HEK293 (cell line): Measurements from ENCODE around the gene STYK1.

Source experiments
- CTCF ChIA-PET: fragments of 350-600 bp; formaldehyde crosslinking; extraction: SDS; loops from one replicate; lab custom pipeline; 2021; ENCODE audit warnings: antibody characterized with exemption; lab: Yijun Ruan, JAX
- POLR2A ChIA-PET: fragments of 300-600 bp; formaldehyde crosslinking; extraction: SDS; loops from one replicate; lab custom pipeline; 2020; ENCODE audit warnings: antibody characterized with exemption, inconsistent platforms; lab: Yijun Ruan, JAX
- H3K27ac ChIP-seq: fragments of 200-500 bp; sonication (Bioruptor generic); 2 replicates; pipeline ENCODE4 v1.5.1; 2014; ENCODE audit warnings: low read depth, low read length, control low read depth, inconsistent platforms; ENCODE audit errors: extremely low read depth
- H3K36me3 ChIP-seq, 2 experiments: fragments of 200-500 bp in 1 of 2; sonication (Bioruptor generic) in 1 of 2; 1 replicate in 1 of 2; 2 replicates in 1 of 2; pipeline ENCODE4 v1.5.1; 2014 to 2017; ENCODE audit warnings: inconsistent platforms in 2 of 2, low read length in 2 of 2; ENCODE audit not compliant: control insufficient read depth in 2 of 2, insufficient read depth in 1 of 2
- H3K4me1 ChIP-seq: fragments of 200-500 bp; sonication (Bioruptor generic); 2 replicates; pipeline ENCODE4 v1.5.1; 2014; ENCODE audit warnings: mild to moderate bottlenecking, low read length, inconsistent platforms; ENCODE audit not compliant: control insufficient read depth, insufficient read depth
- H3K4me3 ChIP-seq: 2 replicates; pipeline ENCODE4 v1.5.1; 2011; ENCODE audit warnings: low read depth, mild to moderate bottlenecking, control low read depth, low read length, moderate library complexity
- H3K9me3 ChIP-seq: fragments of 200-500 bp; sonication (Bioruptor generic); 2 replicates; pipeline ENCODE4 v1.5.1; 2014; ENCODE audit warnings: low read depth, low read length, inconsistent platforms; ENCODE audit not compliant: control insufficient read depth, insufficient read depth
- BCL11B ChIP-seq: fragments of 450-650 bp; formaldehyde crosslinking; IDR thresholded peaks from 2 replicates; pipeline ENCODE4 v1.5.1; 2016; ENCODE audit warnings: low read depth, missing biosample characterization, missing genetic modification characterization
- GLI4 ChIP-seq: fragments of 450-650 bp; formaldehyde crosslinking; IDR thresholded peaks from 2 replicates; pipeline ENCODE4 v1.5.1; 2016; ENCODE audit warnings: missing biosample characterization, missing genetic modification characterization
- PRDM2 ChIP-seq: fragments of 450-650 bp; formaldehyde crosslinking; IDR thresholded peaks from 2 replicates; pipeline ENCODE4 v1.5.1; 2016; ENCODE audit warnings: missing biosample characterization, missing genetic modification characterization, borderline replicate concordance
- RBAK ChIP-seq: fragments of 450-650 bp; formaldehyde crosslinking; IDR thresholded peaks from 2 replicates; pipeline ENCODE4 v1.5.1; 2016; ENCODE audit warnings: missing biosample characterization, missing genetic modification characterization
- SCRT2 ChIP-seq: fragments of 450-650 bp; formaldehyde crosslinking; IDR thresholded peaks from 2 replicates; pipeline ENCODE4 v1.5.1; 2016; ENCODE audit warnings: missing biosample characterization, missing genetic modification characterization
- SP7 ChIP-seq: fragments of 450-650 bp; formaldehyde crosslinking; IDR thresholded peaks from 2 replicates; pipeline ENCODE4 v1.5.1; 2016; ENCODE audit warnings: missing biosample characterization, missing genetic modification characterization
- ZBTB20 ChIP-seq: fragments of 450-650 bp; formaldehyde crosslinking; IDR thresholded peaks from 2 replicates; pipeline ENCODE4 v1.5.1; 2016; ENCODE audit warnings: missing biosample characterization, missing genetic modification characterization
- ZBTB6 ChIP-seq: fragments of 450-650 bp; formaldehyde crosslinking; IDR thresholded peaks from 2 replicates; pipeline ENCODE4 v1.5.1; 2017; ENCODE audit warnings: missing biosample characterization, missing genetic modification characterization
- ZFP37 ChIP-seq: fragments of 450-650 bp; formaldehyde crosslinking; IDR thresholded peaks from 2 replicates; pipeline ENCODE4 v1.5.1; 2016; ENCODE audit warnings: missing biosample characterization, missing genetic modification characterization
- ZNF16 ChIP-seq: fragments of 450-650 bp; formaldehyde crosslinking; IDR thresholded peaks from 2 replicates; pipeline ENCODE4 v1.5.1; 2016; ENCODE audit warnings: low read depth, missing biosample characterization, missing genetic modification characterization
- ZNF202 ChIP-seq: fragments of 450-650 bp; formaldehyde crosslinking; IDR thresholded peaks from 2 replicates; pipeline ENCODE4 v1.5.1; 2016; ENCODE audit warnings: missing biosample characterization, missing genetic modification characterization, borderline replicate concordance
- ZNF266 ChIP-seq: fragments of 450-650 bp; formaldehyde crosslinking; IDR thresholded peaks from 2 replicates; pipeline ENCODE4 v1.5.1; 2016; ENCODE audit warnings: missing biosample characterization, missing genetic modification characterization, low read depth
- ZNF398 ChIP-seq: fragments of 450-650 bp; formaldehyde crosslinking; IDR thresholded peaks from 2 replicates; pipeline ENCODE4 v1.5.1; 2017; ENCODE audit warnings: missing biosample characterization, missing genetic modification characterization
- ZNF501 ChIP-seq: fragments of 450-650 bp; formaldehyde crosslinking; IDR thresholded peaks from 2 replicates; pipeline ENCODE4 v1.5.1; 2016; ENCODE audit warnings: missing biosample characterization, missing genetic modification characterization
- ZNF580 ChIP-seq: fragments of 450-650 bp; formaldehyde crosslinking; IDR thresholded peaks from 2 replicates; pipeline ENCODE4 v1.5.1; 2016; ENCODE audit warnings: missing biosample characterization, missing genetic modification characterization
- ZNF654 ChIP-seq: fragments of 450-650 bp; formaldehyde crosslinking; IDR thresholded peaks from 2 replicates; pipeline ENCODE4 v1.5.1; 2016; ENCODE audit warnings: low read depth, missing biosample characterization, missing genetic modification characterization
- ZNF658 ChIP-seq: fragments of 450-650 bp; formaldehyde crosslinking; IDR thresholded peaks from 2 replicates; pipeline ENCODE4; 2016; ENCODE audit warnings: missing biosample characterization, missing genetic modification characterization
- ZXDB ChIP-seq: fragments of 450-650 bp; formaldehyde crosslinking; IDR thresholded peaks from 2 replicates; pipeline ENCODE4 v1.5.1; 2016; ENCODE audit warnings: missing biosample characterization, missing genetic modification characterization

The STYK1 gene

GRCh38 chr12:10621278-10621677 is 52.6 kb downstream of the STYK1 start:
- H3K4me3 ChIP-seq = no peak overlapping the region
- no peak overlapping the region for H3K27ac ChIP-seq
- CTCF ChIA-PET = interaction anchor here (0.8 kb wide), 1 partner anchor 129 kb away, joined by 3 read pairs; no protein-coding TSS in a partner anchor
- H3K9me3 ChIP-seq = no peaks in the 10 kb centered on the region
- POLR2A ChIA-PET = no interaction called here
- TF ChIP-seq SP7 (tag by site-specific recombination) = no peak
- no peak for TF ChIP-seq PRDM2 (tag by site-specific recombination)
- no peak for TF ChIP-seq ZBTB20 (tag by site-specific recombination)
- no peak for TF ChIP-seq ZNF501 (tag by site-specific recombination)
- H3K4me1 ChIP-seq = no peaks in the 10 kb centered on the region
- H3K36me3 ChIP-seq = no peaks in the 10 kb centered on the region

GRCh38 chr12:10620078-10620779 is 53.6 kb downstream of the STYK1 start:
- ChIA-PET CTCF (no interaction called here), POLR2A (no interaction called here)
- no peaks in the 10 kb centered on the region for H3K9me3 ChIP-seq
- no peak overlapping the region for H3K27ac ChIP-seq
- H3K36me3 ChIP-seq = no peaks in the 10 kb centered on the region
- H3K4me1 ChIP-seq = no peaks in the 10 kb centered on the region
- H3K4me3 ChIP-seq = no peak overlapping the region
- TF ChIP-seq GLI4 (tag by site-specific recombination) = no peak
- TF ChIP-seq ZNF202 (tag by site-specific recombination) = no peak
- no peak for TF ChIP-seq ZNF16 (tag by site-specific recombination)
- no peak for TF ChIP-seq ZXDB (tag by site-specific recombination)
- TF ChIP-seq ZFP37 (tag by site-specific recombination) = no peak
- no peak for TF ChIP-seq ZNF266
- TF ChIP-seq ZNF654 (tag by site-specific recombination) = no peak
- TF ChIP-seq SP7 (tag by site-specific recombination) = no peak
- no peak for TF ChIP-seq SCRT2 (tag by site-specific recombination)
- no peak for TF ChIP-seq ZNF580
- TF ChIP-seq BCL11B (tag by site-specific recombination) = no peak
- TF ChIP-seq ZNF398 (tag by site-specific recombination) = no peak
- TF ChIP-seq ZBTB6 (tag by site-specific recombination) = no peak
- TF ChIP-seq RBAK (tag by site-specific recombination) = no peak
- no peak for TF ChIP-seq ZNF658
